Fibroblast of lung (primary cell): ENCODE results near the gene TMEM175. TPM values are rescaled to one million over a fixed set of nuclear protein-coding genes. Genes with fewer than 3 reads are reported as not detected.

Experiments
- DNase-seq, 2 donors: peaks; one replicate each; pipeline versions ENCODE4 v3.0.0 to v3.0.0-alpha.2; 2010; ENCODE audit warnings: low read depth in 2 of 2
- H2AFZ ChIP-seq: 2 replicates; pipeline ENCODE4 v1.5.1; 2012; ENCODE audit warnings: low read length, control low read depth, inconsistent platforms
- H3K27ac ChIP-seq: 2 replicates; pipeline ENCODE4 v1.5.1; 2011; ENCODE audit warnings: low read length, control low read depth; ENCODE audit not compliant: insufficient read depth
- H3K27me3 ChIP-seq: 2 replicates; pipeline ENCODE4 v1.5.1; 2011; ENCODE audit warnings: mild to moderate bottlenecking, low read length; ENCODE audit not compliant: control insufficient read depth, insufficient read depth
- H3K36me3 ChIP-seq: 2 replicates; pipeline ENCODE4 v1.5.1; 2011; ENCODE audit warnings: low read length; ENCODE audit not compliant: control insufficient read depth, insufficient read depth
- H3K4me1 ChIP-seq: 2 replicates; pipeline ENCODE4 v1.5.1; 2011; ENCODE audit warnings: low read length; ENCODE audit not compliant: control insufficient read depth, insufficient read depth; ENCODE audit errors: extremely low read depth
- H3K4me2 ChIP-seq: 2 replicates; pipeline ENCODE4 v1.5.1; 2011; ENCODE audit warnings: low read length, control low read depth; ENCODE audit not compliant: insufficient read depth; ENCODE audit errors: extremely low read depth
- H3K4me3 ChIP-seq, 4 experiments: fragments of 200-600 bp in 1 of 4; sonication (generic) in 1 of 4; replicated peaks in 1 of 4; 2 replicates each; pipeline ENCODE4 v1.5.1; 2011 to 2016; ENCODE audit warnings: low read length in 4 of 4, low read depth in 3 of 4, mild to moderate bottlenecking in 3 of 4, control low read depth in 2 of 4, inconsistent platforms in 1 of 4, mixed read lengths in 1 of 4; ENCODE audit not compliant: insufficient read depth in 1 of 4; ENCODE audit errors: control extremely low read depth in 1 of 4
- H3K79me2 ChIP-seq: 2 replicates; pipeline ENCODE4 v1.5.1; 2012; ENCODE audit warnings: mild to moderate bottlenecking, low read length, inconsistent platforms; ENCODE audit not compliant: control insufficient read depth, insufficient read depth
- H3K9ac ChIP-seq: 2 replicates; pipeline ENCODE4 v1.5.1; 2011; ENCODE audit warnings: mild to moderate bottlenecking, low read length, control low read depth; ENCODE audit not compliant: insufficient read depth
- H3K9me3 ChIP-seq: 2 replicates; pipeline ENCODE4 v1.5.1; 2012; ENCODE audit warnings: low read depth, low read length; ENCODE audit not compliant: control insufficient read depth, insufficient read depth
- H4K20me1 ChIP-seq: 2 replicates; pipeline ENCODE4 v1.5.1; 2011; ENCODE audit warnings: low read length; ENCODE audit not compliant: control insufficient read depth, insufficient read depth; ENCODE audit errors: extremely low read depth
- EZH2 ChIP-seq: IDR thresholded peaks from 2 replicates; pipeline ENCODE4 v1.5.1; 2012; ENCODE audit warnings: low read length, control low read depth, mild to moderate bottlenecking; ENCODE audit errors: missing control alignments
- polyA plus RNA-seq, 2 donors: library from polyadenylated mRNA; depleted of rRNA in 1 of 2; stranded (reverse) in 1 of 2; unstranded in 1 of 2; fragments of >200 nt; gene quantifications; 2 replicates each; pipeline ENCODE4 v1.2.1, GENCODE V29; 2011 to 2012; ENCODE audit warnings: missing spikeins in 1 of 2
- total RNA-seq: library from RNA; depleted of rRNA; stranded (reverse); fragments of >200 nt; gene quantifications from 2 replicates; pipeline ENCODE4 v1.2.1, GENCODE V29; 2014
- TF ChIP-seq, protein P1 (sequence below), 2 donors: IDR thresholded peaks in 1 of 2; conservative IDR thresholded peaks in 1 of 2; 1 replicate in 1 of 2; 2 replicates in 1 of 2; pipeline ENCODE4 v1.5.1; 2011 to 2012; ENCODE audit warnings: low read length in 2 of 2, control low read depth in 1 of 2, inconsistent platforms in 1 of 2, low read depth in 1 of 2, mild to moderate bottlenecking in 1 of 2

Gene TMEM175
- total and polyA plus RNA-seq, 2 donors (not counting 1 experiment from before 2014, with no cell fraction given), result 16.3 to 23.9 TPM

- no peaks in the 10 kb centered on the region for H3K4me1 ChIP-seq
- no peaks in the 10 kb centered on the region for H3K79me2 ChIP-seq
- H2AFZ ChIP-seq, result no peak overlapping the region
- H3K27ac ChIP-seq, result no peak overlapping the region
- H3K9ac ChIP-seq, result no peak overlapping the region
- TF ChIP-seq, protein P1, sequence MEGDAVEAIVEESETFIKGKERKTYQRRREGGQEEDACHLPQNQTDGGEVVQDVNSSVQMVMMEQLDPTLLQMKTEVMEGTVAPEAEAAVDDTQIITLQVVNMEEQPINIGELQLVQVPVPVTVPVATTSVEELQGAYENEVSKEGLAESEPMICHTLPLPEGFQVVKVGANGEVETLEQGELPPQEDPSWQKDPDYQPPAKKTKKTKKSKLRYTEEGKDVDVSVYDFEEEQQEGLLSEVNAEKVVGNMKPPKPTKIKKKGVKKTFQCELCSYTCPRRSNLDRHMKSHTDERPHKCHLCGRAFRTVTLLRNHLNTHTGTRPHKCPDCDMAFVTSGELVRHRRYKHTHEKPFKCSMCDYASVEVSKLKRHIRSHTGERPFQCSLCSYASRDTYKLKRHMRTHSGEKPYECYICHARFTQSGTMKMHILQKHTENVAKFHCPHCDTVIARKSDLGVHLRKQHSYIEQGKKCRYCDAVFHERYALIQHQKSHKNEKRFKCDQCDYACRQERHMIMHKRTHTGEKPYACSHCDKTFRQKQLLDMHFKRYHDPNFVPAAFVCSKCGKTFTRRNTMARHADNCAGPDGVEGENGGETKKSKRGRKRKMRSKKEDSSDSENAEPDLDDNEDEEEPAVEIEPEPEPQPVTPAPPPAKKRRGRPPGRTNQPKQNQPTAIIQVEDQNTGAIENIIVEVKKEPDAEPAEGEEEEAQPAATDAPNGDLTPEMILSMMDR (conservative IDR thresholded peaks at IDR 0.05 in 1 of 2, IDR thresholded peaks at IDR 0.05 in 1 of 2; ENCODE audit: low read depth in 1 of 2, low read length in 2 of 2), result peak in 1 of 2 donors; percentile 13
- no peak for TF ChIP-seq EZH2
- peaks cover 38% of the 10 kb centered on the region for H3K36me3 ChIP-seq
- DNase-seq, result no peak
- H3K4me3 ChIP-seq, result no peak overlapping the region
- no peak overlapping the region for H3K4me2 ChIP-seq
- no peaks in the 10 kb centered on the region for H4K20me1 ChIP-seq
- no peaks in the 10 kb centered on the region for H3K9me3 ChIP-seq
- no peaks in the 10 kb centered on the region for H3K27me3 ChIP-seq
These were observed 40.5 kb upstream of the TMEM175 start for GRCh38 chr4:891747-892146.

GRCh38 chr4:892780-893179 is 39.5 kb upstream of the TMEM175 start:
- TF ChIP-seq, protein P1 (conservative IDR thresholded peaks at IDR 0.05 in 1 of 2, IDR thresholded peaks at IDR 0.05 in 1 of 2; ENCODE audit: low read depth in 1 of 2, low read length in 2 of 2), result no peak
- no peak for TF ChIP-seq EZH2
- DNase-seq, result no peak
- H3K9ac ChIP-seq, result no peak overlapping the region
- no peak overlapping the region for H3K4me3 ChIP-seq
- H3K4me2 ChIP-seq, result no peak overlapping the region
- H3K27me3 ChIP-seq, result no peaks in the 10 kb centered on the region
- H3K27ac ChIP-seq, result no peak overlapping the region
- H3K36me3 ChIP-seq, result peaks cover 37% of the 10 kb centered on the region
- no peaks in the 10 kb centered on the region for H3K9me3 ChIP-seq
- H3K4me1 ChIP-seq, result no peaks in the 10 kb centered on the region
- H2AFZ ChIP-seq, result no peak overlapping the region
- H3K79me2 ChIP-seq, result no peaks in the 10 kb centered on the region
- H4K20me1 ChIP-seq, result no peaks in the 10 kb centered on the region

- Histone ChIP-seq H3K27me3 (no peaks in the 10 kb centered on the region), H3K79me2 (no peaks in the 10 kb centered on the region), H3K4me2 (no peak overlapping the region), H3K36me3 (peaks cover 33% of the 10 kb centered on the region), H3K4me3 (no peak overlapping the region), H2AFZ (no peak overlapping the region), H3K4me1 (no peaks in the 10 kb centered on the region), H3K27ac (no peak overlapping the region), H3K9ac (no peak overlapping the region), H4K20me1 (no peaks in the 10 kb centered on the region), H3K9me3 (no peaks in the 10 kb centered on the region)
- DNase-seq, result no peak
- no peak for TF ChIP-seq EZH2
- TF ChIP-seq, protein P1 (conservative IDR thresholded peaks at IDR 0.05 in 1 of 2, IDR thresholded peaks at IDR 0.05 in 1 of 2; ENCODE audit: low read depth in 1 of 2, low read length in 2 of 2), result no peak
These were observed 38.8 kb upstream of the TMEM175 start for GRCh38 chr4:893276-893994.
